ENCODE data around the gene CUBN. TPM values are rescaled to one million over a fixed set of nuclear protein-coding genes. Genes with fewer than 3 reads are reported as not detected.

CUBN gene
- total and polyA plus RNA-seq, 10 of the 15 experiments (the other 5 are each of a cell fraction or from before 2014, with no cell fraction given): under 0.01 to 0.14 (median 0.02) TPM; not detected in 6

DNA sequence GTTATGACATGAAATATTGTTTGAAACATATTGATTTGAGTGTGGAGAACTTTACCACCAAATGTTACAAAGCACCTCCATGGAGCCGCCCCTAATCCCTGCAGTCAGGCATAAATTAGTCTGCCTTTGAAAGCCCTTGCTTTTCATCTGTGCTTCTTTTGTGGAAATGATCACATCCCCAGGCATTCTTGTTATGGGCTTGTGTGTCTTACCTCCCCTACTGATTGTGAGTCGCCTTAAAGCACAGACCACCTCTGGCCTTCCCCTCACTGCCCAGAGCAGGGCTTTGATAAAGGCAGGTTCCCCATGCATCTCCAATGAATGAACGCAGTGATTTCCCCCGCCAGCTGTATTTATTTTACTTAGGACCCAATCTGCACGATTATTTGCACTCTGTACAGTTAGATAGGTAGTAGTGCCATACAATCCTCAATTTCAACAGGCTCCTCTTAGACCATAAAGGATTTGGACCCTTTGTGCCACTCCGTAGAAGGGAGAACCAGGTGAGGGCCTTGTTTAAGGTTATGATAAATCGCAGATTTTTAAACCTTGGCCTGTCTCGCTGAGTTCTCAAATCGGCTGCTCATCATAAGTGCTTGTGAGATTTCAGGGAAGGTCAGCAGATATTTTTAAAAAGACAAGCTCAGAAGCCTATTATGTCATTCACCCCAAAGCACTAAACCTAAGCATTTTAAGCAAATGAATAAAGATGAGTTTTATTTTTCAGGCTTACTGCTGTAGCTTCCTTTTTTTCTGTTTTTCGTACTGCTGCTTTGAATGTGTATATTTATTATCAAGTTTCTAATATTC, 107.8 kb downstream of the CUBN start:
- no peaks in the 10 kb centered on the region for H3K4me1 ChIP-seq (ENCODE audit: control insufficient read depth, insufficient read depth, low read length)
- H3K4me3 ChIP-seq: no peak overlapping the region
- CTCF ChIA-PET: no interaction called here
- TF ChIP-seq SP1 (IDR thresholded peaks at IDR 0.05; ENCODE audit: low read depth, low read length) (no peak), IRF4 (IDR thresholded peaks at IDR 0.05; ENCODE audit: low read depth, low read length) (no peak), TBL1XR1 (IDR thresholded peaks at IDR 0.05; ENCODE audit: low read depth, low read length) (no peak), STAT3 (IDR thresholded peaks at IDR 0.05; ENCODE audit: low read depth, low read length) (no peak), EGR1 (IDR thresholded peaks at IDR 0.05; ENCODE audit: borderline replicate concordance in 1 of 2, low read depth in 2 of 2, low read length in 2 of 2) (no peak)
- TF ChIP-seq, protein P1, sequence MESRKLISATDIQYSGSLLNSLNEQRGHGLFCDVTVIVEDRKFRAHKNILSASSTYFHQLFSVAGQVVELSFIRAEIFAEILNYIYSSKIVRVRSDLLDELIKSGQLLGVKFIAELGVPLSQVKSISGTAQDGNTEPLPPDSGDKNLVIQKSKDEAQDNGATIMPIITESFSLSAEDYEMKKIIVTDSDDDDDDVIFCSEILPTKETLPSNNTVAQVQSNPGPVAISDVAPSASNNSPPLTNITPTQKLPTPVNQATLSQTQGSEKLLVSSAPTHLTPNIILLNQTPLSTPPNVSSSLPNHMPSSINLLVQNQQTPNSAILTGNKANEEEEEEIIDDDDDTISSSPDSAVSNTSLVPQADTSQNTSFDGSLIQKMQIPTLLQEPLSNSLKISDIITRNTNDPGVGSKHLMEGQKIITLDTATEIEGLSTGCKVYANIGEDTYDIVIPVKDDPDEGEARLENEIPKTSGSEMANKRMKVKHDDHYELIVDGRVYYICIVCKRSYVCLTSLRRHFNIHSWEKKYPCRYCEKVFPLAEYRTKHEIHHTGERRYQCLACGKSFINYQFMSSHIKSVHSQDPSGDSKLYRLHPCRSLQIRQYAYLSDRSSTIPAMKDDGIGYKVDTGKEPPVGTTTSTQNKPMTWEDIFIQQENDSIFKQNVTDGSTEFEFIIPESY (IDR thresholded peaks at IDR 0.05): no peak
- TF ChIP-seq, protein P2, sequence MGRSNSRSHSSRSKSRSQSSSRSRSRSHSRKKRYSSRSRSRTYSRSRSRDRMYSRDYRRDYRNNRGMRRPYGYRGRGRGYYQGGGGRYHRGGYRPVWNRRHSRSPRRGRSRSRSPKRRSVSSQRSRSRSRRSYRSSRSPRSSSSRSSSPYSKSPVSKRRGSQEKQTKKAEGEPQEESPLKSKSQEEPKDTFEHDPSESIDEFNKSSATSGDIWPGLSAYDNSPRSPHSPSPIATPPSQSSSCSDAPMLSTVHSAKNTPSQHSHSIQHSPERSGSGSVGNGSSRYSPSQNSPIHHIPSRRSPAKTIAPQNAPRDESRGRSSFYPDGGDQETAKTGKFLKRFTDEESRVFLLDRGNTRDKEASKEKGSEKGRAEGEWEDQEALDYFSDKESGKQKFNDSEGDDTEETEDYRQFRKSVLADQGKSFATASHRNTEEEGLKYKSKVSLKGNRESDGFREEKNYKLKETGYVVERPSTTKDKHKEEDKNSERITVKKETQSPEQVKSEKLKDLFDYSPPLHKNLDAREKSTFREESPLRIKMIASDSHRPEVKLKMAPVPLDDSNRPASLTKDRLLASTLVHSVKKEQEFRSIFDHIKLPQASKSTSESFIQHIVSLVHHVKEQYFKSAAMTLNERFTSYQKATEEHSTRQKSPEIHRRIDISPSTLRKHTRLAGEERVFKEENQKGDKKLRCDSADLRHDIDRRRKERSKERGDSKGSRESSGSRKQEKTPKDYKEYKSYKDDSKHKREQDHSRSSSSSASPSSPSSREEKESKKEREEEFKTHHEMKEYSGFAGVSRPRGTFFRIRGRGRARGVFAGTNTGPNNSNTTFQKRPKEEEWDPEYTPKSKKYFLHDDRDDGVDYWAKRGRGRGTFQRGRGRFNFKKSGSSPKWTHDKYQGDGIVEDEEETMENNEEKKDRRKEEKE (IDR thresholded peaks at IDR 0.05): no peak
- TF ChIP-seq, protein P3, sequence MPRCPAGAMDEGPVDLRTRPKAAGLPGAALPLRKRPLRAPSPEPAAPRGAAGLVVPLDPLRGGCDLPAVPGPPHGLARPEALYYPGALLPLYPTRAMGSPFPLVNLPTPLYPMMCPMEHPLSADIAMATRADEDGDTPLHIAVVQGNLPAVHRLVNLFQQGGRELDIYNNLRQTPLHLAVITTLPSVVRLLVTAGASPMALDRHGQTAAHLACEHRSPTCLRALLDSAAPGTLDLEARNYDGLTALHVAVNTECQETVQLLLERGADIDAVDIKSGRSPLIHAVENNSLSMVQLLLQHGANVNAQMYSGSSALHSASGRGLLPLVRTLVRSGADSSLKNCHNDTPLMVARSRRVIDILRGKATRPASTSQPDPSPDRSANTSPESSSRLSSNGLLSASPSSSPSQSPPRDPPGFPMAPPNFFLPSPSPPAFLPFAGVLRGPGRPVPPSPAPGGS (IDR thresholded peaks at IDR 0.05; ENCODE audit: borderline replicate concordance, insufficient read depth, low read depth, low read length, poor library complexity, severe bottlenecking): no peak
- DNase-seq (ENCODE audit: low read depth, low spot score) (no peak), ATAC-seq (no peak), FAIRE-seq (no peak)
- H4K20me1 ChIP-seq (ENCODE audit: control insufficient read depth, insufficient read depth): no peaks in the 10 kb centered on the region
- intact Hi-C loops (cut with micrococcal nuclease; ENCODE audit: unreplicated experiment): no loop called here
- no peak overlapping the region for H3K9ac ChIP-seq (ENCODE audit: control insufficient read depth, insufficient read depth, low read length)
- no peak overlapping the region for H2AFZ ChIP-seq (ENCODE audit: control insufficient read depth, low read depth, low read length)
- no TSS peak for BruUV-seq (replicated peaks)
- H3K36me3 ChIP-seq (ENCODE audit: control insufficient read depth in 2 of 2, insufficient read depth in 2 of 2, low read length in 1 of 2): no peaks in the 10 kb centered on the region
- no peak overlapping the region for H3K27ac ChIP-seq (ENCODE audit: control insufficient read depth, insufficient read depth)
- POLR2A ChIA-PET: no interaction called here
- in situ Hi-C loops (cut with MboI): no loop called here
- H3K79me2 ChIP-seq (ENCODE audit: control insufficient read depth, insufficient read depth, low read length): no peaks in the 10 kb centered on the region
- RAD21 ChIA-PET (ENCODE audit: unreplicated experiment): no interaction called here
- no peaks in the 10 kb centered on the region; a peak in 1 of 4 replicates for H3K27me3 ChIP-seq (replicated peaks in 1 of 2; ENCODE audit: control insufficient read depth in 2 of 2, insufficient read depth in 2 of 2, low read length in 1 of 2)
- 71% methylated on average over 10 of the region's 10 CpGs for WGBS (ENCODE audit: insufficient coverage, insufficient replicate concordance, low lambda C conversion rate, missing lambda C conversion rate)
- H3K9me3 ChIP-seq (replicated peaks; ENCODE audit: control insufficient read depth, insufficient read depth, low read length): no peaks in the 10 kb centered on the region; the same call in 2 of the 3 replicates
- H3K4me2 ChIP-seq (ENCODE audit: control insufficient read depth, insufficient read depth): no peak overlapping the region
- SMC1A ChIA-PET (ENCODE audit: uncharacterized antibody, unreplicated experiment): no interaction called here

All from GM12878 (cell line).